K562 (cell line): ENCODE measurements around the gene COX10. TPM values are rescaled to one million over a fixed set of nuclear protein-coding genes. Genes with fewer than 3 reads are reported as not detected.

Experiments used
- ATAC-seq: fragments of 200-7000 bp; cut with Tn5 transposase; 3 replicates; pipeline ENCODE4 v1.9.1; 2020; ENCODE audit warnings: moderate library complexity
- BruUV-seq: library from RNA; stranded (reverse); fragments of 400-500 nt; replicated peaks from 2 replicates; lab custom pipeline; 2021; lab: Mats Ljungman, UMichigan
- CTCF ChIA-PET: fragments of 300-600 bp; formaldehyde crosslinking; extraction: SDS; loops from one replicate; lab custom pipeline; 2021; ENCODE audit warnings: low intra/inter-chr PET ratio; lab: Yijun Ruan, JAX
- POLR2A ChIA-PET: fragments of 300-600, 350-650 bp; sonication (Branson Sonifier 250); formaldehyde crosslinking; extraction: SDS; loops from one replicate; lab custom pipeline; 2021; ENCODE audit warnings: antibody characterized with exemption, inconsistent platforms; lab: Yijun Ruan, JAX
- DNase-seq, 4 experiments: peaks; one replicate each; pipeline versions ENCODE4 v3.0.0 to v3.0.0-alpha.2; 2011 to 2018; ENCODE audit warnings: low spot score in 3 of 4, mixed read lengths in 3 of 4; ENCODE audit errors: extremely low read depth in 1 of 4
- FAIRE-seq: peaks from 2 replicates; lab custom pipeline; 2011; peaks lifted over from hg19 to GRCh38; lab: Jason Lieb, UNC
- H2AFZ ChIP-seq: 2 replicates; pipeline ENCODE4 v1.6.0; 2011; ENCODE audit warnings: low read depth, low read length, control low read depth, inconsistent platforms
- H3K27ac ChIP-seq: fragments of 200-600 bp; 3 replicates; pipeline ENCODE4 v1.8.0; 2011; ENCODE audit warnings: low read depth, mild to moderate bottlenecking, control low read depth, inconsistent platforms, low read length, moderate library complexity, mixed read lengths; ENCODE audit errors: extremely low read depth
- H3K27me3 ChIP-seq, 2 experiments: fragments of 300-600 bp in 1 of 2; 2 replicates in 1 of 2; 3 replicates in 1 of 2; pipeline versions ENCODE4 v1.6.0 to v1.8.0; 2011; ENCODE audit warnings: inconsistent platforms in 2 of 2, low read length in 2 of 2, mild to moderate bottlenecking in 1 of 2, mixed read lengths in 1 of 2, moderate library complexity in 1 of 2; ENCODE audit not compliant: control insufficient read depth in 2 of 2, insufficient read depth in 2 of 2
- H3K36me3 ChIP-seq: fragments of 300-600 bp; 3 replicates; pipeline ENCODE4 v1.8.0; 2011; ENCODE audit warnings: mild to moderate bottlenecking, low read length, inconsistent platforms; ENCODE audit not compliant: control insufficient read depth, insufficient read depth
- H3K4me1 ChIP-seq, 2 experiments: fragments of 200-600 bp in 1 of 2; replicated peaks in 1 of 2; 2 replicates in 1 of 2; 3 replicates in 1 of 2; pipeline versions ENCODE4 v1.5.1 to v1.8.0; 2011; ENCODE audit warnings: inconsistent platforms in 2 of 2, low read length in 2 of 2, mild to moderate bottlenecking in 1 of 2, mixed read lengths in 1 of 2, moderate library complexity in 1 of 2; ENCODE audit not compliant: control insufficient read depth in 2 of 2, insufficient read depth in 2 of 2
- H3K4me2 ChIP-seq: 2 replicates; pipeline ENCODE4 v1.6.1; 2011; ENCODE audit warnings: low read length, control low read depth, inconsistent platforms, mixed read lengths; ENCODE audit not compliant: insufficient read depth
- H3K4me3 ChIP-seq: fragments of 200-600 bp; sonication (generic), shearing (Covaris generic); 2 replicates; pipeline ENCODE4 v1.5.1; 2016; ENCODE audit warnings: control low read depth, inconsistent platforms
- H3K79me2 ChIP-seq: fragments of 200-600 bp; 3 replicates; pipeline ENCODE4 v1.8.0; 2011; ENCODE audit warnings: low read length, inconsistent platforms; ENCODE audit not compliant: control insufficient read depth, insufficient read depth
- H3K9ac ChIP-seq, 2 experiments: 2 replicates each; pipeline versions ENCODE4 v1.6.0 to v1.6.1; 2011; ENCODE audit warnings: low read depth in 2 of 2, low read length in 2 of 2, control low read depth in 1 of 2, inconsistent platforms in 1 of 2, mild to moderate bottlenecking in 1 of 2, mixed read lengths in 1 of 2; ENCODE audit not compliant: insufficient read depth in 1 of 2
- H3K9me1 ChIP-seq: one replicate; pipeline ENCODE4 v1.6.0; 2011; ENCODE audit warnings: inconsistent platforms, mild to moderate bottlenecking, low read length, moderate library complexity; ENCODE audit not compliant: control insufficient read depth, insufficient read depth
- H3K9me3 ChIP-seq: replicated peaks from 2 replicates; pipeline ENCODE4 v1.5.1; 2011; ENCODE audit warnings: low read depth, low read length, inconsistent platforms; ENCODE audit not compliant: control insufficient read depth, insufficient read depth
- H4K20me1 ChIP-seq: replicated peaks from 2 replicates; pipeline ENCODE4 v1.6.1; 2011; ENCODE audit warnings: low read length, inconsistent platforms, mixed read lengths; ENCODE audit not compliant: control insufficient read depth, insufficient read depth
- C11orf30 ChIP-seq: fragments of 450-650 bp; IDR thresholded peaks from 2 replicates; pipeline ENCODE4 v1.6.1; 2016; ENCODE audit warnings: low read depth, mild to moderate bottlenecking
- E2F1 ChIP-seq: sonication (generic); formaldehyde crosslinking; IDR thresholded peaks from 2 replicates; pipeline ENCODE4 v1.8.1; 2023; ENCODE audit warnings: mild to moderate bottlenecking, missing genetic modification reagents, moderate library complexity
- HDAC6 ChIP-seq: IDR thresholded peaks from 2 replicates; pipeline ENCODE4 v1.6.1; 2012; ENCODE audit warnings: low read depth, mild to moderate bottlenecking, control low read depth, inconsistent platforms, low read length, moderate library complexity
- PRMT5 ChIP-seq: sonication (generic); formaldehyde crosslinking; IDR thresholded peaks from 2 replicates; pipeline ENCODE4 v1.5.0; 2020; ENCODE audit warnings: missing genetic modification reagents
- ZBTB40 ChIP-seq, 2 experiments: fragments of 450-650 bp in 1 of 2; sonication (generic) in 1 of 2; formaldehyde crosslinking in 1 of 2; IDR thresholded peaks; 2 replicates each; pipeline versions ENCODE4 v1.7.1 to v1.9.0; 2016 to 2022; ENCODE audit warnings: inconsistent platforms in 1 of 2, mild to moderate bottlenecking in 1 of 2, missing genetic modification reagents in 1 of 2
- ZNF143 ChIP-seq: sonication (generic); formaldehyde crosslinking; IDR thresholded peaks from 2 replicates; pipeline ENCODE4 v1.9.0; 2022; ENCODE audit warnings: mild to moderate bottlenecking, missing genetic modification reagents
- ZNF785 ChIP-seq: fragments of 250-450 bp; sonication (Bioruptor Pico); IDR thresholded peaks from 2 replicates; pipeline ENCODE4 v1.4.0; 2020; ENCODE audit warnings: mild to moderate bottlenecking
- WGBS: fragments of 100-300 bp; shearing (Covaris generic); methylation state at CpG from one replicate; pipeline ENCODE4 v1.1.6; 2016; ENCODE audit warnings: low coverage, mixed read lengths; ENCODE audit not compliant: insufficient coverage; ENCODE audit errors: missing lambda C conversion rate; 5-methylcytosine and 5-hydroxymethylcytosine counted together
- in situ Hi-C: fragments of 300-500 bp; cut with MboI; formaldehyde crosslinking; loops from 4 replicates; pipeline ENCODE4 v1.15.0; 2018; ENCODE audit warnings: inconsistent platforms, mixed read lengths
- intact Hi-C: fragments of 100-400 bp; cut with micrococcal nuclease; formaldehyde crosslinking; loops from 2 replicates; pipeline ENCODE4 v1.14.2; 2022
- polyA plus RNA-seq, 8 experiments: library from polyadenylated mRNA; depleted of rRNA in 4 of 8; stranded (reverse) in 5 of 8; unstranded in 3 of 8; fragments of >200 nt; fragmentation: Nextera tagmentation in 2 of 8; fragmentation: Illumina TruSeq in 1 of 8; extraction: Ambion mirVana in 2 of 8; extraction: Trizol in 1 of 8; gene quantifications; 2 replicates each; pipeline versions ENCODE4 v1.2.1 to v1.2.3, GENCODE V29; 2011 to 2014; ENCODE audit warnings: inconsistent platforms in 1 of 8, missing spikeins in 1 of 8
- total RNA-seq, 7 experiments: library from RNA; depleted of rRNA in 6 of 7; stranded (reverse); fragments of >200 nt in 6 of 7; fragmentation: Illumina TruSeq in 2 of 7; extraction: Trizol in 2 of 7; gene quantifications; 2 replicates each; pipeline versions ENCODE4 v1.2.1 to v1.2.3, GENCODE V29; 2011 to 2021; ENCODE audit warnings: low replicate concordance in 1 of 7

Gene COX10
- total and polyA plus RNA-seq, 9 of the 15 experiments (the other 6 are each of a cell fraction or from before 2014, with no cell fraction given): 10.3 to 26.4 (median 17.8) TPM

- no peaks in the 10 kb centered on the region for H4K20me1 ChIP-seq
- ATAC-seq (no peak), FAIRE-seq (no peak), DNase-seq (no peak)
- H3K4me3 ChIP-seq: no peak overlapping the region
- H3K79me2 ChIP-seq: peaks cover 61% of the 10 kb centered on the region
- no peak overlapping the region for H3K27ac ChIP-seq
- H3K9me1 ChIP-seq: no peaks in the 10 kb centered on the region
- 89% methylated on average over 1 of the region's 1 CpG for WGBS
- CTCF ChIA-PET: no interaction called here
- peaks cover 4% of the 10 kb centered on the region for H3K9me3 ChIP-seq
- no peaks in the 10 kb centered on the region for H3K27me3 ChIP-seq
- H3K4me1 ChIP-seq: peaks cover 0 to 4% of the 10 kb centered on the region in 2 experiments; a peak in 1 of 5 replicates
- H2AFZ ChIP-seq: no peak overlapping the region
- intact Hi-C loops: no loop called here
- peaks cover 23% of the 10 kb centered on the region; the same call in 1 of the 3 replicates for H3K36me3 ChIP-seq
- in situ Hi-C loops: no loop called here
- no peak overlapping the region for H3K4me2 ChIP-seq
- H3K9ac ChIP-seq: no peak overlapping the region
- POLR2A ChIA-PET: no interaction called here
- no TSS peak for BruUV-seq
- TF ChIP-seq ZBTB40 (IDR thresholded peaks at IDR 0.05): no peak
- no peak for TF ChIP-seq ZBTB40 (CRISPR knock-in tag; IDR thresholded peaks at IDR 0.05)
- TF ChIP-seq E2F1: no peak
- no peak for TF ChIP-seq C11orf30
- no peak for TF ChIP-seq HDAC6
- no peak for TF ChIP-seq ZNF143 (CRISPR knock-in tag)
- TF ChIP-seq ZNF785: no peak
- TF ChIP-seq PRMT5: no peak
Observed at GRCh38 chr17:14067347-14067746, 2.0 kb upstream of the COX10 start.
